ENCODE measurements around the gene CHML. TPM values are rescaled to one million over a fixed set of nuclear protein-coding genes. Genes with fewer than 3 reads are reported as not detected.

CHML gene
- total and polyA plus RNA-seq, 2 donors (not counting 1 experiment from before 2014, with no cell fraction given): 9.7 to 34.0 TPM

DNA sequence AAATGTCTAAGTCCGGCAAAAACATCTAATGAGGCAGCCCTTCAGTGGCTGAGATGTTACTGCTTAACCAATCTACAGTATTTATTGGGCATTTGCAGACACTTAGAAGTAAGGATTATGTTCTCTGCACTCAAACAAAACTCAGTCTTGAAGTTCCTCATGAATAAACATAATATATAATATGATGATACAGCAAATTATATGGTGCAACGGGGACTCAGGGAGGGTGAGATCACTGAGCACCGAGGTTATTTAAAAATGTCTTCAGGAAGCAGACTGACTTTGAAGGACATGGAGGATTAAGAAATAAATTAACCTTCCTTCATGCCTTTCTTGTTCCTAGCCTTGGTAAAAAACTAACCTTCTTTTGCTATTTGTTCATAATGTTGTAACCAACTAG is 39.8 kb upstream of the CHML start:
- Histone ChIP-seq H3K4me2 (replicated peaks; ENCODE audit: low read depth, low read length, poor library complexity, severe bottlenecking) (no peak overlapping the region), H2AFZ (ENCODE audit: insufficient read depth, low read depth, low read length, poor library complexity, severe bottlenecking) (no peak overlapping the region), H3K27ac (ENCODE audit: low read length in 2 of 2) (no peak overlapping the region), H3K36me3 (replicated peaks in 1 of 2; ENCODE audit: control extremely low read depth in 1 of 2, control insufficient read depth in 1 of 2, extremely low read depth in 1 of 2, insufficient read depth in 2 of 2, low read length in 1 of 2) (no peaks in the 10 kb centered on the region), H4K20me1 (ENCODE audit: control insufficient read depth, insufficient read depth, low read length, poor library complexity, severe bottlenecking) (no peaks in the 10 kb centered on the region), H3K9me3 (ENCODE audit: control extremely low read depth in 1 of 3, control insufficient read depth in 2 of 3, insufficient read depth in 1 of 3, low read length in 2 of 3) (peaks cover 0 to 2% (median 0%) of the 10 kb centered on the region in 3 donors), H3K4me3 (ENCODE audit: control extremely low read depth in 1 of 5, extremely low read depth in 1 of 5, insufficient read depth in 1 of 5, low read depth in 2 of 5, low read length in 4 of 5) (no peak overlapping the region), H3K79me2 (ENCODE audit: control insufficient read depth, insufficient read depth, low read length) (no peaks in the 10 kb centered on the region), H3K4me1 (ENCODE audit: control insufficient read depth in 2 of 2, insufficient read depth in 2 of 2, low read length in 2 of 2) (peaks cover 3 to 8% of the 10 kb centered on the region in 2 donors), H3K9ac (ENCODE audit: low read length) (no peak overlapping the region), H3K27me3 (replicated peaks in 1 of 4; ENCODE audit: control extremely low read depth in 1 of 4, control insufficient read depth in 3 of 4, insufficient read depth in 4 of 4, low read length in 3 of 4) (peaks cover 0 to 7% (median 4%) of the 10 kb centered on the region in 4 experiments)
- TF ChIP-seq EZH2 (IDR thresholded peaks at IDR 0.05; ENCODE audit: borderline replicate concordance, insufficient read depth, low read depth, low read length, poor library complexity, severe bottlenecking): no peak
- TF ChIP-seq, protein P1, sequence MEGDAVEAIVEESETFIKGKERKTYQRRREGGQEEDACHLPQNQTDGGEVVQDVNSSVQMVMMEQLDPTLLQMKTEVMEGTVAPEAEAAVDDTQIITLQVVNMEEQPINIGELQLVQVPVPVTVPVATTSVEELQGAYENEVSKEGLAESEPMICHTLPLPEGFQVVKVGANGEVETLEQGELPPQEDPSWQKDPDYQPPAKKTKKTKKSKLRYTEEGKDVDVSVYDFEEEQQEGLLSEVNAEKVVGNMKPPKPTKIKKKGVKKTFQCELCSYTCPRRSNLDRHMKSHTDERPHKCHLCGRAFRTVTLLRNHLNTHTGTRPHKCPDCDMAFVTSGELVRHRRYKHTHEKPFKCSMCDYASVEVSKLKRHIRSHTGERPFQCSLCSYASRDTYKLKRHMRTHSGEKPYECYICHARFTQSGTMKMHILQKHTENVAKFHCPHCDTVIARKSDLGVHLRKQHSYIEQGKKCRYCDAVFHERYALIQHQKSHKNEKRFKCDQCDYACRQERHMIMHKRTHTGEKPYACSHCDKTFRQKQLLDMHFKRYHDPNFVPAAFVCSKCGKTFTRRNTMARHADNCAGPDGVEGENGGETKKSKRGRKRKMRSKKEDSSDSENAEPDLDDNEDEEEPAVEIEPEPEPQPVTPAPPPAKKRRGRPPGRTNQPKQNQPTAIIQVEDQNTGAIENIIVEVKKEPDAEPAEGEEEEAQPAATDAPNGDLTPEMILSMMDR (IDR thresholded peaks at IDR 0.05): no peak
- peaks cover 31% of the 10 kb centered on the region for H3K27me3 Mint-ChIP-seq
- ChIA-PET CTCF (no interaction called here), POLR2A (no interaction called here)
- ATAC-seq (ENCODE audit: low read depth): no peak
- no peak overlapping the region for H3K27ac Mint-ChIP-seq
- H3K9me3 Mint-ChIP-seq (ENCODE audit: insufficient read depth): no peaks in the 10 kb centered on the region
- DNase-seq: no peak
- WGBS (ENCODE audit: insufficient coverage): no CpG with 5 or more reads among the region's 3 CpGs
- intact Hi-C loops (cut with micrococcal nuclease): no loop called here
- no peak overlapping the region for H3K4me3 Mint-ChIP-seq
- H3K4me1 Mint-ChIP-seq: peaks cover 10% of the 10 kb centered on the region

DNA sequence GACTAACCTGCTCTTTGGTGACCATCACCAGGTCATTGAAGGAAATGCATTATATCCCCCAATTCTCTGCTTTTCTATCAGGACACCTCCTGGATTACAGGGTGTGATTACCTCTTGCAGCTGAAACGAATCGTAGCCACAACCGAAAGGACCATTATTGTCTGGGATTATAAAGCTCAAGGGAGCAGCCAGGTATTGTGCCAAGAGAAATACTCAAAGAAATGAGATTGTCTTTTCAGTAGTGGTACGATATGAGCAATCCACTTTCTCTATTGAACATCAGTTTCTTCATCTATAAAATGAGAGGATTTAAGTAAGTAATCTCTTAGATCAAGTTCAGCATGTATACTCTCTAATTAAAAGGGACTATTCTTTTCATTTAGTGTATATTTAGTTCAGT is 39.2 kb upstream of the CHML start:
- Histone ChIP-seq H3K27ac (ENCODE audit: low read length in 2 of 2) (no peak overlapping the region), H3K27me3 (replicated peaks in 1 of 4; ENCODE audit: control extremely low read depth in 1 of 4, control insufficient read depth in 3 of 4, insufficient read depth in 4 of 4, low read length in 3 of 4) (peaks cover 0 to 7% (median 4%) of the 10 kb centered on the region in 4 experiments), H2AFZ (ENCODE audit: insufficient read depth, low read depth, low read length, poor library complexity, severe bottlenecking) (no peak overlapping the region), H3K4me2 (replicated peaks; ENCODE audit: low read depth, low read length, poor library complexity, severe bottlenecking) (no peak overlapping the region), H3K79me2 (ENCODE audit: control insufficient read depth, insufficient read depth, low read length) (no peaks in the 10 kb centered on the region), H3K9me3 (ENCODE audit: control extremely low read depth in 1 of 3, control insufficient read depth in 2 of 3, insufficient read depth in 1 of 3, low read length in 2 of 3) (peaks cover 0 to 2% (median 0%) of the 10 kb centered on the region in 3 donors), H3K36me3 (replicated peaks in 1 of 2; ENCODE audit: control extremely low read depth in 1 of 2, control insufficient read depth in 1 of 2, extremely low read depth in 1 of 2, insufficient read depth in 2 of 2, low read length in 1 of 2) (no peaks in the 10 kb centered on the region), H3K9ac (ENCODE audit: low read length) (no peak overlapping the region), H4K20me1 (ENCODE audit: control insufficient read depth, insufficient read depth, low read length, poor library complexity, severe bottlenecking) (no peaks in the 10 kb centered on the region), H3K4me3 (ENCODE audit: control extremely low read depth in 1 of 5, extremely low read depth in 1 of 5, insufficient read depth in 1 of 5, low read depth in 2 of 5, low read length in 4 of 5) (no peak overlapping the region), H3K4me1 (ENCODE audit: control insufficient read depth in 2 of 2, insufficient read depth in 2 of 2, low read length in 2 of 2) (peaks cover 3 to 8% of the 10 kb centered on the region in 2 donors)
- Mint-ChIP-seq H3K4me3 (no peak overlapping the region), H3K27ac (no peak overlapping the region), H3K9me3 (ENCODE audit: insufficient read depth) (no peaks in the 10 kb centered on the region), H3K4me1 (peaks cover 10% of the 10 kb centered on the region), H3K27me3 (peaks cover 31% of the 10 kb centered on the region)
- POLR2A ChIA-PET: no interaction called here
- CTCF ChIA-PET: no interaction called here
- ATAC-seq (ENCODE audit: low read depth) (no peak), DNase-seq (no peak)
- TF ChIP-seq, protein P1 (IDR thresholded peaks at IDR 0.05): no peak
- no peak for TF ChIP-seq EZH2 (IDR thresholded peaks at IDR 0.05; ENCODE audit: borderline replicate concordance, insufficient read depth, low read depth, low read length, poor library complexity, severe bottlenecking)
- no CpG with 5 or more reads among the region's 4 CpGs for WGBS (ENCODE audit: insufficient coverage)
- intact Hi-C loops (cut with micrococcal nuclease): no loop called here
